Glutamatergic neuron (in vitro differentiated cells): Measurements from ENCODE around the gene WDHD1. TPM values are rescaled to one million over a fixed set of nuclear protein-coding genes. Genes with fewer than 3 reads are reported as not detected.
"Not testable (repeated sequence)": the region's sequence is repeated elsewhere in the genome, so short reads cannot be mapped to it uniquely, and the experiment has no call there.

ENCODE experiments used
- DNase-seq: peaks from one replicate; pipeline ENCODE4 v3.0.0; 2022
- H3K27ac Mint-ChIP-seq: one replicate; pipeline ENCODE4 v1.8.0; 2020; ENCODE audit warnings: mild to moderate bottlenecking, mixed read lengths, inconsistent platforms; ENCODE audit not compliant: unreplicated experiment
- H3K27me3 Mint-ChIP-seq: one replicate; pipeline ENCODE4 v1.8.0; 2020; ENCODE audit warnings: mild to moderate bottlenecking, moderate library complexity, mixed read lengths, inconsistent platforms; ENCODE audit not compliant: unreplicated experiment
- H3K36me3 Mint-ChIP-seq: one replicate; pipeline ENCODE4 v1.8.0; 2020; ENCODE audit warnings: mild to moderate bottlenecking, mixed read lengths, inconsistent platforms; ENCODE audit not compliant: unreplicated experiment
- H3K4me1 Mint-ChIP-seq: one replicate; pipeline ENCODE4 v1.8.0; 2020; ENCODE audit warnings: mild to moderate bottlenecking, low read depth, mixed read lengths, inconsistent platforms; ENCODE audit not compliant: unreplicated experiment
- H3K4me3 Mint-ChIP-seq: one replicate; pipeline ENCODE4 v1.8.0; 2020; ENCODE audit warnings: mild to moderate bottlenecking, mixed read lengths, inconsistent platforms; ENCODE audit not compliant: unreplicated experiment
- H3K9me3 Mint-ChIP-seq: one replicate; pipeline ENCODE4 v1.8.0; 2020; ENCODE audit warnings: mild to moderate bottlenecking, moderate library complexity, mixed read lengths, inconsistent platforms; ENCODE audit not compliant: unreplicated experiment
- total RNA-seq: library from RNA; stranded (reverse); fragmentation: NEBNext Ultra II Directional; extraction: Animal tissue kit (Norgen Biotek cat#: 25700); gene quantifications from one replicate; pipeline ENCODE4 v1.2.1, GENCODE V29; 2021; ENCODE audit not compliant: unreplicated experiment
- TF ChIP-seq, protein P1 (sequence below): fragments of 200-600 bp; sonication (generic); IDR thresholded peaks from one replicate; pipeline ENCODE4 v1.5.0; 2021; ENCODE audit not compliant: partially characterized antibody, unreplicated experiment

WDHD1 gene
- total RNA-seq, 1 donor from 2014 or later, result 13.9 TPM

GRCh38 chr14:54967496-54967895, 59.4 kb downstream of the WDHD1 start:
- no peaks in the 10 kb centered on the region for H3K9me3 Mint-ChIP-seq
- TF ChIP-seq, protein P1, sequence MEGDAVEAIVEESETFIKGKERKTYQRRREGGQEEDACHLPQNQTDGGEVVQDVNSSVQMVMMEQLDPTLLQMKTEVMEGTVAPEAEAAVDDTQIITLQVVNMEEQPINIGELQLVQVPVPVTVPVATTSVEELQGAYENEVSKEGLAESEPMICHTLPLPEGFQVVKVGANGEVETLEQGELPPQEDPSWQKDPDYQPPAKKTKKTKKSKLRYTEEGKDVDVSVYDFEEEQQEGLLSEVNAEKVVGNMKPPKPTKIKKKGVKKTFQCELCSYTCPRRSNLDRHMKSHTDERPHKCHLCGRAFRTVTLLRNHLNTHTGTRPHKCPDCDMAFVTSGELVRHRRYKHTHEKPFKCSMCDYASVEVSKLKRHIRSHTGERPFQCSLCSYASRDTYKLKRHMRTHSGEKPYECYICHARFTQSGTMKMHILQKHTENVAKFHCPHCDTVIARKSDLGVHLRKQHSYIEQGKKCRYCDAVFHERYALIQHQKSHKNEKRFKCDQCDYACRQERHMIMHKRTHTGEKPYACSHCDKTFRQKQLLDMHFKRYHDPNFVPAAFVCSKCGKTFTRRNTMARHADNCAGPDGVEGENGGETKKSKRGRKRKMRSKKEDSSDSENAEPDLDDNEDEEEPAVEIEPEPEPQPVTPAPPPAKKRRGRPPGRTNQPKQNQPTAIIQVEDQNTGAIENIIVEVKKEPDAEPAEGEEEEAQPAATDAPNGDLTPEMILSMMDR, result no peak
- H3K4me3 Mint-ChIP-seq, result no peak overlapping the region
- H3K27me3 Mint-ChIP-seq, result peaks cover 2% of the 10 kb centered on the region
- H3K27ac Mint-ChIP-seq, result no peak overlapping the region
- no peaks in the 10 kb centered on the region for H3K4me1 Mint-ChIP-seq
- DNase-seq, result no peak
- H3K36me3 Mint-ChIP-seq, result no peaks in the 10 kb centered on the region

DNA sequence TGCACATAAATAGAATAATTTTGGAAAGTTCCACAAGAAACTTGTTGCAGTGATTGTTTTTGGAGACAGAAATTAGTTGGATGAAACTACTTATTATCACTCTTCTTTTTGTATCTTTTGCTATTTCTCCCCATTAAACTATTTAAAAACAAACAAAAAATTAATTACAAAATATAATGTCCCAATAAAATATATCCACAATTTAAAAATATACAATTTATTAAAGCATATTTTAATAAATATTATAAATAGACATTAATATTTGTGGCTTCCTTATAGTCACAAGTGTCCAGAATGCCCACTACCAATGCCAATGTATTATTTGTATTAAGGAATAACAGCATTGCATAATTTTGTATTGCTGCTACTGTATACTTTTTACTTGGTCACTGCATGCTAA, 71.8 kb downstream of the WDHD1 start:
- TF ChIP-seq, protein P1, result no peak
- Mint-ChIP-seq H3K4me1 (peaks cover 6% of the 10 kb centered on the region), H3K36me3 (no peaks in the 10 kb centered on the region), H3K27ac (no peak overlapping the region), H3K27me3 (peaks cover 3% of the 10 kb centered on the region), H3K4me3 (no peak overlapping the region), H3K9me3 (no peaks in the 10 kb centered on the region)
- DNase-seq, result no peak

GRCh38 chr14:54953609-54954008, 73.3 kb downstream of the WDHD1 start:
- H3K27me3 Mint-ChIP-seq, H3K36me3 Mint-ChIP-seq: not testable (repeated sequence)

DNA sequence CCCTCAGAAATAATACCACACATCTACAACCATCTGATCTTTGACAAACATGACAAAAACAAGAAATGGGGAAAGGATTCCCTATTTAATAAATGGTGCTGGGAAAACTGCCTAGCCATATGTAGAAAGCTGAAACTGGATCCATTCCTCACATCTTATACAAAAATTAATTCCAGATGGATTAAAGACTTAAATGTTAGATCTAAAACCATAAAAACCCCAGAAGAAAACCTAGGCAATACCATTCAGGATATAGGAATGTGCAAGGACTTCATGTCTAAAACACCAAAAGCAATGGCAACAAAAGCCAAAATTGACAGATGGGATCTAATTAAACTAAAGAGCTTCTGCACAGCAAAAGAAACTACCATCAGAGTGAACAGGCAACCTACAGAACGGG, 74.1 kb downstream of the WDHD1 start:
- H3K4me3 Mint-ChIP-seq, DNase-seq, H3K9me3 Mint-ChIP-seq, H3K4me1 Mint-ChIP-seq, H3K27me3 Mint-ChIP-seq, H3K27ac Mint-ChIP-seq, H3K36me3 Mint-ChIP-seq: not testable (repeated sequence)

More at GRCh38 chr14:54953609-54954008, 73.3 kb downstream of the WDHD1 start:
- H3K4me3 Mint-ChIP-seq, H3K4me1 Mint-ChIP-seq, DNase-seq, H3K9me3 Mint-ChIP-seq, H3K27ac Mint-ChIP-seq: not testable (repeated sequence)

DNA sequence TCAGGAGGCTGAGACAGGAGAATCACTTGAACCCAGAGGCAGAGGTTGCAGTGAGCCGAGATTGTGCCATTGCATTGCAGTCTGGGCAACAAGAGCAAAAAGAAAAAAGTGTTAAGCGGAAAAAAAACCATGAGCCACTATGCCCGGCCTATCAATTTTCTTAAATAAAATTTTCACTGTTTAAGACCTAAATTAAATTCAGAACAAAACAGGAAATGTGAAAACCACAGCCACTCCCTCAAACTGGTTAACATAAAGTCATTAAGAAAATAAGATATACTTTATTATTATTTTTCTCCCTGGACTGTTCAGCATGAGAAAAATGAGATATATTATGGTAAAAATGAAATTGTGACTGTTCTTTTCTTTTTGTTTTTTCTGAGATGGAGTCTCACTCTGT, 79.7 kb downstream of the WDHD1 start:
- Mint-ChIP-seq H3K36me3 (peaks cover 5% of the 10 kb centered on the region), H3K27me3 (peaks cover 3% of the 10 kb centered on the region), H3K4me3 (no peak overlapping the region), H3K9me3 (peaks cover 3% of the 10 kb centered on the region), H3K27ac (no peak overlapping the region), H3K4me1 (peaks cover 6% of the 10 kb centered on the region)
- DNase-seq, result no peak
- TF ChIP-seq, protein P1, result no peak

DNA sequence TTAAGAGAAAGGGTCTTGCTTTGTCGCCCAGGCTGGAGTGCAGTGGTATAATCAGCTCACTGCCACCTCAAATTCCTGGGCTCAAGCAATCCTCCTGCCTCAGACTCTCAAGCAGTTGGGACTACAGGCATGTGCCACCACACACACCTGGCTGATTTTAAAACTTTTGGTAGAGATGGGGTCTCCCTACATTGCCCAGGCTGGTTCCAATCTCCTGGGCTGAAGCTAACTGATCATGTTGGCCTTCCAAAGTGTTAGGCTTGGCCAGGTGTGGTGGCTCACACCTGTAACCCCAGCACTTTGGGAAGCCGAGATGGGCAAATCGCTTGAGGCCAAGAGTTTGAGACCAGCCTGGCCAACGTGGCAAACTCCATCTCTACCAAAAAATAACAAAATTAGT, 80.4 kb downstream of the WDHD1 start:
- Mint-ChIP-seq H3K9me3 (peaks cover 3% of the 10 kb centered on the region), H3K36me3 (peaks cover 5% of the 10 kb centered on the region)
- no peak for DNase-seq

More for the DNA sequence above, 80.4 kb downstream of the WDHD1 start:
- TF ChIP-seq, protein P1, result no peak
- Mint-ChIP-seq H3K4me3 (no peak overlapping the region), H3K4me1 (peaks cover 6% of the 10 kb centered on the region), H3K27ac (no peak overlapping the region), H3K27me3 (peaks cover 3% of the 10 kb centered on the region)
